HG03280 (cell line): ENCODE measurements around the gene CACTIN.
"Not testable (repeated sequence)": the region's sequence is repeated elsewhere in the genome, so short reads cannot be mapped to it uniquely, and the experiment has no call there.

Experiments
- ATAC-seq: cut with Tn5 transposase; IDR thresholded peaks from one replicate; pipeline ENCODE4 v1.9.1; 2021; ENCODE audit warnings: mild to moderate bottlenecking, moderate library complexity; ENCODE audit not compliant: unreplicated experiment

The CACTIN gene

GRCh38 chr19:3591876-3592613 is 34.5 kb downstream of the CACTIN start:
- ATAC-seq = no peak

GRCh38 chr19:3590991-3591659 is 35.5 kb downstream of the CACTIN start:
- no peak for ATAC-seq

DNA sequence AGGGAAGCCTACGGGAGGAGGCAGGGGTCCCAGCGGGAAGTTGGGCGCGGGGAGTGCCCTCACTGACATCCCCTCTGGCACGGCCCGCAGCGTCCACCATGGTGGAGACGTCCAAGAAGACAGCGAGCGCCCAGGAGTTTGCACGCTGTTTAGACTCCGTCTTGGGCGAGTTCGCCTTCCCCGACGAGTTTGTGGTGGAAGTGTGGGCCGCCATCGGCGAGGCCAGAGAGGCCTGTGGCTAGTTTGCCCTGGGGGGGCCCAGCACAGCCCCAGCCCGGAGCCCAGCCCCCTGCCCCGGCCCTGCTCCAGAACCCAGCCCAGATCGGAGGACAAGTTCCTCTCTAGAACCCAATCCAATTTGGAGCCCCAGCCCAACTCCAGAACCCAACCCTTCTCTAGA is 36.6 kb downstream of the CACTIN start:
- ATAC-seq = no peak

- ATAC-seq = no peak
Observed at GRCh38 chr19:3589439-3589838, 37.2 kb downstream of the CACTIN start.

DNA sequence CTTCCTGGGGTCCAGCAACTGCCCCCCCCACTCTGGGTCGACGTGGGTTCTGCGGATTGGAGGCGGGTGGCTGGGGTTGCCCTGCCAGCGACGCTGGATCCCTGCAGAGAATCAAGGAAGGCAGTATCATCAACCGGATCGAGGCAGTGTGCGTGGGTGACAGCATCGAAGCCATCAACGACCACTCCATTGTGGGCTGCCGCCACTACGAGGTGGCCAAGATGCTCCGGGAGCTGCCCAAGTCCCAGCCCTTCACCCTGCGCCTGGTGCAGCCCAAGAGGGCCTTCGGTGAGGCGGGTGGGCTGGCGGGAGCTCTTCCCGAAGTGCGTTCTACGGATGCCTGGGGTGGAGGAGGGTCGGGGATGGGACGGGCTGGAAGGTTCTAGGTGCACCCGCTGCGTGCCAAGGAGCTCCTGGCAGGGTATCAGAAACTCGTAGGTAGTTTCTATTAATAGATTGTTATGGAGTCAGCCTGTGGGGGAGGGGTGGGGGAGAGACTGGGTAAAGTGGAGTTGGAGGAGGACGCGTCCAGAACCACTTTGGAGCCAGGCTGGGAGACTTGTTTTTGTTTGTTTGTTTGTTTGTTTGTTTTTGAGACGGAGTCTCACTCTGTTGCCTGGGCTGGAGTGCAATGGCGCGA is 39.8 kb downstream of the CACTIN start:
- no peak for ATAC-seq

DNA sequence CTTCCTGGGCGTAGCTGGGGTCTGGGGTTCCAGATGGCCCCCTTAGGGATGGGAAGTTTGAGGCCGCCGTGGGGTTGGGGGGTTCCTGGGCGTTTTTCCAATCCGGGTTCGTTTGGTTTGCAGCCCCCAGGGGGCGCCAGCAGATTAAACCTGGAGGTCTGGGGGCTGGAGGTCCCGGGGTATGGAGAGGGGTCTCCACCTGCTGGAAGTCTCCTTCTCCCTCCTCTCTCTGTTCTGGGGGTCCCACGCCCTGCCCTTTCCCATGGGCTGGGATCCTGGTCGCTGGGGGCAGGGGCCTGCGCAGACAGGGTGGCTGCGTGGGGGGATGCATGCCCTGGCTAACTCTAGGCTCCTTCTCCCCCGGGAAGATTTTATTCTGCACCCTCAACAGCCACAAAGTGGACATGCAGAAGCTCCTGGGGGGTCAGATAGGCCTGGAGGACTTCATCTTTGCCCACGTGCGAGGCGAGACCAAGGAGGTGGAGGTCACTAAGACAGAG is 40.4 kb downstream of the CACTIN start:
- ATAC-seq = no peak

- no peak for ATAC-seq
Observed at GRCh38 chr19:3585301-3586126, 41.1 kb downstream of the CACTIN start, which contains the start of gene GIPC3. GIPC3 (plus strand) TSS chr19:3585478; CDS start chr19:3585598, 120 bp downstream.

DNA sequence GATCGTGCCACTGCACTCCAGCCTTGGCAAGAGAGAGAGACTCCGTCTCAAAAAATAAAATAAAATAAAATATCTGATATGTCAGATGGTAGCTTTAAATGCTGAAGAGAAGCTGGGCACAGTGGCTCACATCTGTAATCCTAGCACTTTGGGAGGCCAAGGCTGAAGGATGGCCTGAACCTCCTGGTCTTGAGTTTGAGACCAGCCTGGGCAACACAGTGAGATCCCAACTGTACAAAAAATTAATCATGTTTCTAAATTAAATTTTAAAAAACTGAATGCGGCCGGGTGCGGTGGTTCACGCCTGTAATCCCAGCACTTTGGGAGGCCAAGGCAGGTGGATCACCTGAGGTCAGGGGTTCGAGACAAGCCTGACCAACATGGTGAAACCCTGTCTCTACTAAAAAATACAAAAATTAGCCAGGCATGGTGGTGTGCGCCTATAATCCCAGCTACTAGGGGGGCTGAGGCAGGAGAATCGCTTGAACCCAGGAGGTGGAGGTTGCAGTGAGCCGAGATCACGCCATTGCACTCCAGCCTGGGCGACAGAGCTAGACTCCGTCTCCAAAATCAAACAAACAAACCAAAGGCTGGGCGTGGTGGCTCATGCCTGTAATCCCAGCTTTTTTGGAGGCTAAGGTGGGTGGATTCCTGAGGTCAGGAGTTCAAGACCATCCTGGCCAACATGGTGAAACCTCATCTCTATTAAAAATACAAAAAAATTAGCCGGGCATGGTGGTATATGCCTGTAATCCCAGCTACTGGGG is 42.4 kb downstream of the CACTIN start:
- not testable (repeated sequence) for ATAC-seq

- ATAC-seq = not testable (repeated sequence)
Observed at GRCh38 chr19:3581792-3582191, 44.8 kb downstream of the CACTIN start.

DNA sequence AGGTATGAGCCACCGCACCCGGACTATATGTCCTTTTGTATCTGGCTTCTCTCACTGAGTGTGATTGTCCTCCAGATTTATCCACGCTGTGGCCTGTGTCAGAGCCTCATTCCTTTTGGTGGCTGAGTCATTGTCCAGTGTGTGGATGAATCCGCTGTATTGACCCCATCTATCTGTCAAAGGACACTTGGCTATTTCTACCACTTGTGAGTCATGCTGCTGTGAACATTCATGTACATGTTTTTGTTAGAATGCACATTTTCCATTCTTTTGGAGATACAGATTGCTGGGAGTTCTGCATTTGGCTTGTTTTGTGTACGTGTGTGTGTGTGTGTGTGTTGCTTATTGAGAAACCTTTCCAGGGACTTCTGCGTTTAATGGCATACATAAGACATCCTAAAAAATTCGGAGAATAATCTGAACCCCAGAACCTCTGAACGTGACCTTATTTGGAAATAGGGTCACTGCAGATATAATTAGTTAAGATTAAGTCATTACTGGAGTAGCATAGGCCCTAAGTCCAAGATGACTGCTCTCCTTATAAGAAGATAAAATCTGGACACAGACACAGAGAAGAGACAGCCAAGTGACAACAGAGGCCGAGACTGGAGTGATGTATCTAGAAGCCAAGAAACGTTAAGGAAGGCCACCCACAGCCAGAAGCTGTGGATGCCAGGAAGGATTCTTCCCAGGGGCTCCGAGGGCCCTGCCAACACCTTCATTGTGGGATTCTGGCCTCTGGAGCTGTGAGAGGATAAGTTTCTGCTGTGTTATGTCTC is 46.2 kb downstream of the CACTIN start:
- no peak for ATAC-seq

DNA sequence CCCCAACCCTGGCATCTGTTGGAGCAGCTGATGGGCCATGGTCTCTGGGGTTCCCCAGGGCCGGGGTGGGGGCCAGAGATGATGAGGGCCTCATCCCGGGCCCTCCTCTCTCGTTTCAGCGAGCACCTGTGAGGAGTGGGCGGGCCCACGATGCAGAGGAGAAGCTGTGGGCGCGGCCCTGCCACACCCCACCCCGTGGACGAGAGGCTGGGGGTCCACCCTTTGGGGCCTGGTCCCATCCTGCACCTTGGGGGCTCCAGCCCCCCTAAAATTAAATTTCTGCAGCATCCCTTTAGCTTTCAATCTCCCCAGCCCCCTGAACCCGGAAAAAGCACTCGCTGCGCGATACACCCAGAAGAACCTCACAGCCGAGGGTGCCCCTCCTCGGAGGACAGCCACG is 48.2 kb downstream of the CACTIN start:
- ATAC-seq = no peak

DNA sequence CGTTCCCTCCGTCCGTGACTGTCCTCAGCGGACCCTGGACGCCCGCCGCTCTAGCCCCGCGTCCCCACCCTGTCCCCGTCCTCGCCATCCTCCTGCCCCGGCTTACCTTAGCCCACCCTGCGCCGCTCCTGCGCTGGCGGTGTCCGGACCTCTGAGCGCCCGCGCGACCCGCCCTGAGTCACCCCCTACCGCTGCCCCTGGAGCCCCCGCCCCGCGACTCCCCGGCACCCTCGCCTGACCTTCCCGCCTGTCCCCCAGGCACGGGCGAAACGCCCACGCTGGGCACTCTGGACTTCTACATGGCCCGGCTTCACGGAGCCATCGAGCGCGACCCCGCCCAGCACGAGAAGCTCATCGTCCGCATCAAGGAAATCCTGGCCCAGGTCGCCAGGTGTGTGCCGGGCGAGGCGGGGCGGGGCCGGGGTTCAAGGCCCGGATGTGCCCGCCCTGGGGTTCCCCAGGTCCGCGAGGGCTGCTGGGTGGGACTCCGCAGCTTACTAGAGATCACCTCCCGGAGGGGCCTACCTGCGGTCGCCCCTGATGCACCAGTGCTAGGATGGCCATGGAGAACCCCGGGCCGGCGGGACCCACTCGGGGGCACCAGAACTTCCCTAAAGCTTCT is 48.8 kb downstream of the CACTIN start:
- ATAC-seq = no peak

GRCh38 chr19:3576696-3577443 is 49.7 kb downstream of the CACTIN start:
- no peak for ATAC-seq

- no peak for ATAC-seq
Observed at GRCh38 chr19:3575949-3576673, 50.5 kb downstream of the CACTIN start.

DNA sequence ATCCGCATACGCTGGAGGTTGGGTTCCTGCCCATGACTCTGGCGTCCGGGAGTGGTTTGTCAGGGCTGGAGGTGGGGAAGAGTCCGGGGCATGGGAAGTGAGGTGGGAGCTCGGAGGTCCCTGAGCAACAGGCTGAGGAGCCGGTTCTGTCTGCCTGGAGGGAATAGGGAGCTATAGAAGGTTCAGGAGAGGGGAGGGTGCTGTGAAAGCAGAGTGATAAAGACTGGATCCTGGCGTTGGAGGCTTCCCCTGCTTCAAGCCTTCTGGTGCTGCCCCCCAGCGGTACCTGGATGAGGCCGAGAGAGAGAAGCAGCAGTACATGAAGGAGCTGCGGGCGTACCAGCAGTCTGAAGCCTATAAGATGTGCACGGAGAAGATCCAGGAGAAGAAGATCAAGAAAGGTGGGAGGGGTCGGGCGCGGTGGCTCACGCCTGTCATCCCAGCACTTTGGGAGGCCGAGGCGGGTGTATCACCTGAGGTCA is 51.3 kb downstream of the CACTIN start:
- no peak for ATAC-seq

GRCh38 chr19:3573858-3574637 is 52.5 kb downstream of the CACTIN start:
- peak; percentile 32 for ATAC-seq
